HepG2 (cell line): Measurements from ENCODE around the gene EFNA3. TPM values are rescaled to one million over a fixed set of nuclear protein-coding genes. Genes with fewer than 3 reads are reported as not detected.
A peak's percentile ranks its signal among the peaks of the same experiment; 100 is the strongest.

Experiments used
- BRD4 ChIP-seq: sonication (generic); formaldehyde crosslinking; IDR thresholded peaks from 2 replicates; pipeline ENCODE4 v1.4.0; 2020; ENCODE audit warnings: missing genetic modification reagents
- EEA1 ChIP-seq: sonication (generic); formaldehyde crosslinking; IDR thresholded peaks from 2 replicates; pipeline ENCODE4 v1.5.1; 2020; ENCODE audit warnings: mild to moderate bottlenecking, missing genetic modification reagents, borderline replicate concordance
- ETV6 ChIP-seq: sonication (generic); formaldehyde crosslinking; conservative IDR thresholded peaks from 2 replicates; pipeline ENCODE4 v1.4.0; 2020; ENCODE audit warnings: missing genetic modification reagents
- FOXM1 ChIP-seq: sonication (generic); formaldehyde crosslinking; IDR thresholded peaks from 2 replicates; pipeline ENCODE4 v1.5.0; 2020; ENCODE audit warnings: missing genetic modification reagents
- ISL2 ChIP-seq: sonication (generic); formaldehyde crosslinking; IDR thresholded peaks from 2 replicates; pipeline ENCODE4 v1.5.0; 2020; ENCODE audit warnings: missing genetic modification reagents
- MAZ ChIP-seq, 2 experiments: sonication (generic) in 1 of 2; formaldehyde crosslinking in 1 of 2; IDR thresholded peaks; 2 replicates each; pipeline versions ENCODE4 v1.5.0 to v1.6.1; 2012 to 2020; ENCODE audit warnings: low read depth in 2 of 2, mild to moderate bottlenecking in 2 of 2, borderline replicate concordance in 1 of 2, improper control_type of control experiment in 1 of 2, low read length in 1 of 2, missing genetic modification reagents in 1 of 2, moderate library complexity in 1 of 2
- MEIS2 ChIP-seq: sonication (generic); formaldehyde crosslinking; IDR thresholded peaks from 2 replicates; pipeline ENCODE4 v1.9.0; 2021; ENCODE audit warnings: mild to moderate bottlenecking, missing genetic modification reagents
- MIER2 ChIP-seq: IDR thresholded peaks from 2 replicates; pipeline ENCODE4 v1.6.1; 2016; ENCODE audit warnings: missing biosample characterization, missing genetic modification reagents
- NR2C2 ChIP-seq: sonication (generic); formaldehyde crosslinking; IDR thresholded peaks from 2 replicates; pipeline ENCODE4 v1.4.0; 2020; ENCODE audit warnings: missing genetic modification reagents, mild to moderate bottlenecking, moderate library complexity, borderline replicate concordance
- SCMH1 ChIP-seq: sonication (generic); formaldehyde crosslinking; IDR thresholded peaks from 2 replicates; pipeline ENCODE4 v1.9.0; 2021; ENCODE audit warnings: missing genetic modification reagents, mild to moderate bottlenecking, borderline replicate concordance
- SNAPC2 ChIP-seq: sonication (generic); formaldehyde crosslinking; IDR thresholded peaks from 2 replicates; pipeline ENCODE4 v1.8.1; 2022; ENCODE audit warnings: mild to moderate bottlenecking, missing genetic modification reagents
- TP53 ChIP-seq: sonication (generic); formaldehyde crosslinking; conservative IDR thresholded peaks from 2 replicates; pipeline ENCODE4 v1.4.0; 2020; ENCODE audit warnings: missing genetic modification reagents
- ZBTB1 ChIP-seq: sonication (generic); formaldehyde crosslinking; IDR thresholded peaks from 2 replicates; pipeline ENCODE4 v1.4.0; 2020; ENCODE audit warnings: missing genetic modification reagents, borderline replicate concordance
- ZC3H4 ChIP-seq: sonication (generic); formaldehyde crosslinking; IDR thresholded peaks from 2 replicates; pipeline ENCODE4 v1.4.0; 2020; ENCODE audit warnings: missing genetic modification reagents, borderline replicate concordance
- ZFP82 ChIP-seq: sonication (generic); formaldehyde crosslinking; IDR thresholded peaks from 2 replicates; pipeline ENCODE4 v1.5.1; 2020; ENCODE audit warnings: mild to moderate bottlenecking, missing genetic modification reagents, borderline replicate concordance
- ZFP90 ChIP-seq: sonication (generic); formaldehyde crosslinking; IDR thresholded peaks from 2 replicates; pipeline ENCODE4 v1.8.0; 2022; ENCODE audit warnings: missing genetic modification reagents, mild to moderate bottlenecking, inconsistent platforms, borderline replicate concordance
- ZIK1 ChIP-seq: sonication (generic); formaldehyde crosslinking; IDR thresholded peaks from 2 replicates; pipeline ENCODE4 v1.5.0; 2020; ENCODE audit warnings: mild to moderate bottlenecking, low read depth, missing genetic modification reagents, borderline replicate concordance
- ZNF329 ChIP-seq: sonication (generic); formaldehyde crosslinking; IDR thresholded peaks from 2 replicates; pipeline ENCODE4 v1.9.0; 2021; ENCODE audit warnings: low read depth, mild to moderate bottlenecking, missing genetic modification reagents
- ZNF331 ChIP-seq: sonication (generic); formaldehyde crosslinking; IDR thresholded peaks from 2 replicates; pipeline ENCODE4 v1.4.0; 2020; ENCODE audit warnings: missing genetic modification reagents
- ZNF550 ChIP-seq: sonication (generic); formaldehyde crosslinking; IDR thresholded peaks from 2 replicates; pipeline ENCODE4 v1.4.0; 2020; ENCODE audit warnings: mild to moderate bottlenecking, missing genetic modification reagents, borderline replicate concordance
- ZNF746 ChIP-seq: sonication (generic); formaldehyde crosslinking; IDR thresholded peaks from 2 replicates; pipeline ENCODE4 v1.8.0; 2022; ENCODE audit warnings: mild to moderate bottlenecking, missing genetic modification reagents
- ZSCAN12 ChIP-seq: sonication (generic); formaldehyde crosslinking; IDR thresholded peaks from 2 replicates; pipeline ENCODE4 v1.9.0; 2021; ENCODE audit warnings: mild to moderate bottlenecking, missing genetic modification reagents
- ZSCAN21 ChIP-seq: sonication (generic); formaldehyde crosslinking; IDR thresholded peaks from 2 replicates; pipeline ENCODE4 v1.8.0; 2022; ENCODE audit warnings: mild to moderate bottlenecking, missing genetic modification reagents, moderate library complexity, borderline replicate concordance
- polyA plus RNA-seq, 8 experiments: library from polyadenylated mRNA; depleted of rRNA in 3 of 8; stranded (reverse) in 7 of 8; unstranded in 1 of 8; fragments of >200 nt; fragmentation: Illumina TruSeq in 4 of 8; extraction: Trizol in 4 of 8; gene quantifications; 2 replicates each; pipeline versions ENCODE4 v1.2.1 to v1.2.3, GENCODE V29; 2011 to 2016; ENCODE audit warnings: low read depth in 4 of 8, missing spikeins in 1 of 8, mixed read lengths in 1 of 8; ENCODE audit not compliant: insufficient read depth in 1 of 8
- total RNA-seq, 5 experiments: library from RNA; depleted of rRNA; stranded (reverse); fragments of >200 nt; fragmentation: Illumina TruSeq; extraction: Trizol; gene quantifications; 2 replicates each; pipeline ENCODE4 v1.2.3, GENCODE V29; 2016; ENCODE audit warnings: low read depth in 1 of 5
- TF ChIP-seq, protein P1 (sequence below): sonication (generic); formaldehyde crosslinking; IDR thresholded peaks from 2 replicates; pipeline ENCODE4 v1.4.0; 2020; ENCODE audit warnings: missing genetic modification reagents, low read depth, mild to moderate bottlenecking, borderline replicate concordance
- TF ChIP-seq, protein P2 (sequence below): sonication (generic); formaldehyde crosslinking; IDR thresholded peaks from 2 replicates; pipeline ENCODE4 v1.5.0; 2020; ENCODE audit warnings: mild to moderate bottlenecking, missing genetic modification reagents, moderate library complexity
- TF ChIP-seq, protein P3 (sequence below): IDR thresholded peaks from 2 replicates; pipeline ENCODE4 v1.6.1; 2012; ENCODE audit warnings: inconsistent platforms

The EFNA3 gene
- total and polyA plus RNA-seq, 2 of the 13 experiments (the other 11 are each of a cell fraction or from before 2014, with no cell fraction given) = 1.0 to 5.7 TPM

DNA sequence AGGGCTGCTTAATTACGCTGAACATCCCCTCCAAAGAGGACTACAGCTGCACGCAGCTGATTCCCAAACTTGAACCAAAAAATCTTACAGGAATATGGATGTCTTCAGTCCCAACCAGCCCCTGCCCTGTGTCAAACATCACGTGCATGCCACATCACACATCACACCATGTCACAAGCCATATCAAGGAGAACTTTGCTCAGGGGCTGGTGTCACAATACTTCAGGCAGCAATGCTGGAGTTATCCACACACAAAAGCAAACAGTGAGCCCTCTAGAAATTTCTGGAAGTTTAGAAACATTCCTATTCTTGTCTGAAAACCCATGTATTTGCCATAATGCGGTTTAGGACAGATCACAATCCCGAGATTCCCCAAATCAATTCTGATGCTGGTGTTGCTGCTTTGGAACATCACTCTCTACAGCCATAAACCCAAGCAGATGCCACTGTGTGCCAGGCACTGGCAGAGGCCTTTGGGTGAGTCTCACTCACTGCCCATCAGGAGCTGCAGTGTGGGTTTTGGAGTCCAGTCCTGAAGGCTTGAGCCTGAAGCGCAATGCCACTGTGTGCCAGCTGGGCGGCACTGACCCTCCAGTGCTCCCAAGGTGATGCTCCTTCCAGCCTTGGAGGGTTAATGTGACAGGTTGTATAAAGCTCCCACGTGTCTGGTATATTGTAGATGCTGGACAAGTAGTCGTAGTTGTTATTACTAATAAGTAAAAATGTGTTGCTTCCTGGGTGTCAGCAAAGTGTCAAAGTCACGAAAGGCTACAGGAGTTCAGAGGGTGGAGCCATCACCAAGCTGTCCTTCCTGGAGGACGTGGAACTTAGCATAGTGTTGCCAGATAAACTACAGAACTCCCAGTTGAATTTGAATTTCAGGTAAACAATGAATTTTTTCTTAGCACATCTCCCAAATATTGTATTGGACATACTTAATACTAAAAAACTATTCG, 28.9 kb downstream of the EFNA3 start (continued):
- TF ChIP-seq, protein P1, sequence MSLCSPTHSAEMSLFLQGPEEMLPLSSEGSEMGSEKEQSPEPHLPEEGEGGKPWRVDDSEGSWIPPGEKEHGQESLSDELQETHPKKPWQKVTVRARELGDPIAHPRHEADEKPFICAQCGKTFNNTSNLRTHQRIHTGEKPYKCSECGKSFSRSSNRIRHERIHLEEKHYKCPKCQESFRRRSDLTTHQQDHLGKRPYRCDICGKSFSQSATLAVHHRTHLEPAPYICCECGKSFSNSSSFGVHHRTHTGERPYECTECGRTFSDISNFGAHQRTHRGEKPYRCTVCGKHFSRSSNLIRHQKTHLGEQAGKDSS (CRISPR knock-in tag) = no peak
- no peak for TF ChIP-seq MIER2 (CRISPR knock-in tag)
- TF ChIP-seq ZNF329 (CRISPR knock-in tag) = no peak
- no peak for TF ChIP-seq ZIK1 (CRISPR knock-in tag)
- no peak for TF ChIP-seq ETV6 (CRISPR knock-in tag)
- 0 out of 2 replicates have a peak, but pooled peaks have one; percentile 34 for TF ChIP-seq ISL2 (CRISPR knock-in tag)
- no peak for TF ChIP-seq ZC3H4 (CRISPR knock-in tag)
- TF ChIP-seq ZNF550 (CRISPR knock-in tag) = no peak
- no peak for TF ChIP-seq ZBTB1
- no peak for TF ChIP-seq ZSCAN21
- TF ChIP-seq NR2C2 (CRISPR knock-in tag) = peak; percentile 59; the same call in 1 of the 2 replicates
- TF ChIP-seq, protein P2, sequence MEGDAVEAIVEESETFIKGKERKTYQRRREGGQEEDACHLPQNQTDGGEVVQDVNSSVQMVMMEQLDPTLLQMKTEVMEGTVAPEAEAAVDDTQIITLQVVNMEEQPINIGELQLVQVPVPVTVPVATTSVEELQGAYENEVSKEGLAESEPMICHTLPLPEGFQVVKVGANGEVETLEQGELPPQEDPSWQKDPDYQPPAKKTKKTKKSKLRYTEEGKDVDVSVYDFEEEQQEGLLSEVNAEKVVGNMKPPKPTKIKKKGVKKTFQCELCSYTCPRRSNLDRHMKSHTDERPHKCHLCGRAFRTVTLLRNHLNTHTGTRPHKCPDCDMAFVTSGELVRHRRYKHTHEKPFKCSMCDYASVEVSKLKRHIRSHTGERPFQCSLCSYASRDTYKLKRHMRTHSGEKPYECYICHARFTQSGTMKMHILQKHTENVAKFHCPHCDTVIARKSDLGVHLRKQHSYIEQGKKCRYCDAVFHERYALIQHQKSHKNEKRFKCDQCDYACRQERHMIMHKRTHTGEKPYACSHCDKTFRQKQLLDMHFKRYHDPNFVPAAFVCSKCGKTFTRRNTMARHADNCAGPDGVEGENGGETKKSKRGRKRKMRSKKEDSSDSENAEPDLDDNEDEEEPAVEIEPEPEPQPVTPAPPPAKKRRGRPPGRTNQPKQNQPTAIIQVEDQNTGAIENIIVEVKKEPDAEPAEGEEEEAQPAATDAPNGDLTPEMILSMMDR = no peak
- TF ChIP-seq EEA1 (CRISPR knock-in tag) = no peak
- TF ChIP-seq FOXM1 = no peak
- no peak for TF ChIP-seq TP53 (CRISPR knock-in tag)
- TF ChIP-seq ZNF746 (CRISPR knock-in tag) = no peak
- peak; percentile 65 for TF ChIP-seq ZNF331 (CRISPR knock-in tag)
- TF ChIP-seq BRD4 (CRISPR knock-in tag) = no peak
- no peak for TF ChIP-seq MAZ (IDR thresholded peaks at IDR 0.05; ENCODE audit: borderline replicate concordance, low read depth, low read length)
- TF ChIP-seq MAZ (CRISPR knock-in tag; IDR thresholded peaks at IDR 0.05; ENCODE audit: low read depth) = 0 out of 2 replicates have a peak, but pooled peaks have one; percentile 52
- TF ChIP-seq ZFP90 (CRISPR knock-in tag) = peak; percentile 26; the same call in 1 of the 2 replicates
- no peak for TF ChIP-seq ZFP82 (CRISPR knock-in tag)
- TF ChIP-seq MEIS2 (CRISPR knock-in tag) = 0 out of 2 replicates have a peak, but pooled peaks have one; percentile 33
- TF ChIP-seq, protein P3, sequence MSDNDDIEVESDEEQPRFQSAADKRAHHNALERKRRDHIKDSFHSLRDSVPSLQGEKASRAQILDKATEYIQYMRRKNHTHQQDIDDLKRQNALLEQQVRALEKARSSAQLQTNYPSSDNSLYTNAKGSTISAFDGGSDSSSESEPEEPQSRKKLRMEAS = peak; percentile 69
- TF ChIP-seq ZSCAN12 (CRISPR knock-in tag) = no peak
- TF ChIP-seq SNAPC2 (CRISPR knock-in tag) = no peak
- TF ChIP-seq SCMH1 (CRISPR knock-in tag) = no peak
